ENCODE data around the gene FTL.
"Not testable (repeated sequence)": the region's sequence is repeated elsewhere in the genome, so short reads cannot be mapped to it uniquely, and the experiment has no call there.

Gene FTL

GRCh38 chr19:48965040-48965805 lies at the start of gene FTL:
Gene FTL (plus strand): TSS chr19:48965309. CDS start chr19:48965508, 199 bp downstream.
- peak; percentile 89 for DNase-seq

GRCh38 chr19:48915757-48916156 lies 49.4 kb upstream of the FTL start:
- DNase-seq = peak; percentile 99

DNA sequence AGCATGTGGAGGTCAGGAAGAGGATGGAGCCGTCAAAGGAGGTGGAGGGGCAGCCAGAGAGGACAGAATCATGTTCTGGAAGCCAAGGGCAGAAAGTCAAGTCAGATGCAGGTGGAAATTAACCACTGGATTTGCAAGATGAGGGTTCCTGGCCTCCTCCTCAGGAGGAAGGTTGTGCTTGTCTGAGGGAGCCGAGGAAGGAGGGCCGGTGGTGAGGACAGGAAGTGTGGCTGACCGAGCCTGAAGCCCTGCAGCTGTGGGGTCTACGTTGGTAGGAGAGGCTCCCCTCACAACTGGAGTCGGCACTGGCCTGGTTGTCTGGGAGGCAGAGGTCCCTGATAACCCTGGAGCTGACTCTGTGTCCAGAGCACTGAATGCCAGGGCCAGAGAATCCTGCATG lies 47.0 kb upstream of the FTL start:
- DNase-seq = no peak

GRCh38 chr19:48918801-48919247 lies 46.3 kb upstream of the FTL start:
- DNase-seq = no peak

DNA sequence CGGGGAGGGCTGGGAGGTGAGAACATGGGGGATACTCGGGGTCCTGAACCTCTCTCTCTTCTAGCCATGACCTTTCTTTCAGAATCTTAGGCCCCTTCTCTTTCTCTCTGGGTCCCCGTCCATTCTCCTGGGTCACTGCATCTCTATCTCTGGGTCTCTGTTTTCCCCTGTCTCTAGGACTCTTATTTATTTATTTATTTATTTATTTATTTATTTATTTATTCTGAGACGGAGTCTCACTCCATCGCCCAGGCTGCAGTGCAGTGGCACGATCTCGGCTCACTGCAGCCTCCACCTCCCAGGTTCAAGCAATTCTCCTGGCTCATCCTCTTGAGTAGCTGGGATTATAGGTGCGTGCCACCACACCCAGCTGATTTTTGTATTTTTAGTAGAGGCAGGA lies 45.8 kb upstream of the FTL start:
- DNase-seq = not testable (repeated sequence)

- no peak for DNase-seq
These were observed 44.2 kb upstream of the FTL start for GRCh38 chr19:48920949-48921348.

DNA sequence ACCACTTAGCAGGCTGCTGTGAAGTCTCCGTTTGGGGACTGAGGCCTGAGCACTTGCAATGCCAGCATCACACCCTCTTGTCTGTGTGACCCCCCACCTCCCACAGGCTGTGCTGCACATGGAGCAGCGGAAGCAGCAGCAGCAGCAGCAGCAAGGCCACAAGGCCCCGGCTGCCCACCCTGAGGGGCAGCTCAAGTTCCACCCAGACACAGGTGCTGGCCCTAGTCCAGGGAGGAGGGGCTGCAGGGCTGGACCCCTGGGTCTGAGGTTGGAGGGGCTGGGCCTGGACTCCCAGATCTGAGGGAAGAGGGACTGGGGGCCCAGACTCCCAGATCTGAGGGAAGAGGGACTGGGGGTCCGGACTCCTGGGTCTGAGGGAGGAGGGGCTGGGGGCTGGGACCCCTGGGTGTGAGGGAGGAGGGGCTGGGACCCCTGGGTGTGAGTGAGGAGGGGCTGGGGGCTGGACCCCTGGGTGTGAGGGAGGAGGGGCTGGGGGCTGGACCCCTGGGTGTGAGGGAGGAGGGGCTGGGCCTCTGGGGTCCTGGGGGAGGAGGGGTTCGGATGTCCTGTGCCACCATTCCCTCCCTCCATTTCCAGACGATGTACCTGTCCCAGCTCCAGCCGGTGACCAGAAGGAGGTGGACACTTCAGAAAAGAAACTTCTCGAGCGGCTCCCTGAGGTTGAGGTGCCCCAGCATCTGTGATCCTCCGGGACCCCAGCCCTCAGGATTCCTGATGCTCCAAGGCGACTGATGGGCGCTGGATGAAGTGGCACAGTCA lies 43.2 kb upstream of the FTL start:
- DNase-seq = no peak

- DNase-seq = no peak
These were observed 42.3 kb upstream of the FTL start for GRCh38 chr19:48922548-48923490.

GRCh38 chr19:48925240-48925843 lies 39.8 kb upstream of the FTL start:
- no peak for DNase-seq

GRCh38 chr19:48925890-48926289 lies 39.2 kb upstream of the FTL start:
- DNase-seq = not testable (repeated sequence)

DNA sequence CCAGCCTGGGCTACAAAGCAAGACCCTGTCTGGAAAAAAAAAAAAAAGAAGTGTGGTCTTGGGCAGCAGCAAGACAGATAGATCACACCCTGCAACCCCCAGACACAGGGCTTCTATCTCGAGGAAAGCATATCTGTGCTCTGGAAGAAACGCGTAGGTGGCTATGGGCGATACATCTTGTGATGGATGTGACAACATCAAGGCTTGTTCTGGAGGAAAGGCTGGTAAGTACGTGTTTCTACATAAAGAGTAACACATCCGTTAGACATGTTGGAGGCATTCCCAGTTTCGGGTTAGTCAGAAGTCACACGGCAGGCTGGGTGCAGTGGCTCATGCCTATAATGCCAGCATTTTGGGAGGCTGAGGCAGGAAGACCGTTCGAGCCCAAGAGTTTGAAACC lies 38.2 kb upstream of the FTL start:
- no peak for DNase-seq

DNA sequence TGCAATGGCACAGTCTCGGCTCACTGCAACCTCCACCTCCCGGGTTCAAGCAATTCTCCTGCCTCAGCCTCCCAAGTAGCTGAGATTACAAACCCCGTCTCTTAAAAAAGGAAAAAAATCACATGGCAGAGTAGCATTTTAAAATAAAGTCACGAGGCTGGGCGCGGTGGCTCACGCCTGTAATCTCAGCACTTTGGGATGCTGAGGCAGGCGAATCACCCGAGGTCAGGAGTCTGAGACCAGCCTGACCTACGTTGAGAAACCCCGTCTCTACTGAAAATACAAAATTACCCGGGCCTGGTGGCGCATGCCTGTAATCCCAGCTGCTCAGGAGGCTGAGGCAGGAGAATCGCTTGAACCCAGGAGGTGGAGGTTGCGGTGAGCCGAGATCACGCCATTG lies 37.4 kb upstream of the FTL start:
- DNase-seq = not testable (repeated sequence)

GRCh38 chr19:48928164-48929025 lies 36.7 kb upstream of the FTL start:
- DNase-seq = no peak

GRCh38 chr19:48933382-48933932 lies 31.7 kb upstream of the FTL start, which contains the start of gene DHDH:
Gene DHDH (plus strand): TSS chr19:48933699. CDS start chr19:48933722, 23 bp downstream.
- peak; percentile 92 for DNase-seq

GRCh38 chr19:48934837-48935236 lies 30.3 kb upstream of the FTL start:
- no peak for DNase-seq

GRCh38 chr19:48935864-48936263 lies 29.2 kb upstream of the FTL start:
- DNase-seq = no peak

DNA sequence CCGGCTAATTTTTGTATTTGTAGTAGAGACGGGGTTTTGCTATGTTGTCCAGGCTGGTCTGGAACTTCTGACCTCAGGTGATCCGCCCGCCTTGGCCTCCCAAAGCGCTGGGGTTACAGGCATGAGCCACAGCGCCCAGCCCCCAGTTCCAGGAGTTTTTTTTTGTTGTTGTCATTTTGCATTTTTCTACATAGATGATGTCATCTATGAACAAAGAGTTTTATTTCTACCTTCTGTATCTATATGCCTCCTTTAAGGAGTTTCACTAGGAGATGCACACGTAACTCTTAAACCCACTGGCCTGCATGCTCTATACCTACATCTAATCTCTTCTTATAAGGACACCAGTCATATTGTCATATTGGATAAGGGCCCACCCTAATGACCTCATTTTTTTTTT lies 26.9 kb upstream of the FTL start:
- DNase-seq = no peak

- no peak for DNase-seq
These were observed 24.2 kb upstream of the FTL start for GRCh38 chr19:48940902-48941301.

DNA sequence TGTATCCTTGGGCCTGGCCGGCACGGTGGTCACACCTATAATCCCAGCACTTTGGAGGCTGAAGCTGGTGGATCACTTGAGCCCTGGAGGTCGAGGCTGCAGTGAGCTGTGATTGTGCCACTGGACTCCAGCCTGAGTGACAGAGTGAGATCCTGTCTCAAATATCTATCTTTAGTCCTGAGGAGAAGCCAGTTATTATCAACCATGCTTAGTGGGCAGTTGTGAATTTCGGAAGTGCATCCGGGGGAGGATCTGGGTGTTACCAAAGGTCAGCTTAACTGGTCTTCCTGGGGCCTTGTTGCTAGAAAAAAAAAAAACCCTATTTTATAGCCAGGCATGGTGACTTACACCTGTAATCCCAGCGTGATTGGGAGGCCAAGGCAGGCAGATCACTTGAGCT lies 22.0 kb upstream of the FTL start:
- no peak for DNase-seq

DNA sequence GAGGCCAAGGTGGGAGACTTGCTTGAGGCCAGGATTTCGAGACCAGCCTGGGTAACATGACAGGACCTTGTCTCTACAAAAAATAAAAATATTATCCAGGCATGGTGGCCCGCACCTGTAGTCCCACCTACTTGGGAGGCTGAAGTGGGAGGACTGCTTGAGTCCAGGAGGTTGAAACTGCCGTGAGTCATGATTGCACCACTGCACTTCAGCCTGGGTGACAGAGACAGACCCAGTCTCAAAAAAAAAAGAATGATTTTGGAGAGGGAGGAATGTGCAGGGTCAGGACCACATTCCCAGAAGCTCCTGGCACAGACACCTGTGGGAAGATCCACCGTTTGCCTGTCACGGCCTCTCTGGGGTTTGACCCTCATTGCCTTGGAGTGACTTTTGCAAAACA lies 19.7 kb upstream of the FTL start:
- no peak for DNase-seq

GRCh38 chr19:48945817-48946216 lies 19.3 kb upstream of the FTL start:
- no peak for DNase-seq
